Sigmoid colon (tissue), 4 donors: ENCODE measurements around the gene SPATA25.

ENCODE experiments used
- CTCF ChIP-seq, 4 experiments: fragments of 450-650 bp in 3 of 4; fragments of 200-600 bp in 1 of 4; IDR thresholded peaks; one replicate each; pipeline ENCODE4 v1.5.1; 2016 to 2019; ENCODE audit warnings: antibody characterized with exemption in 4 of 4, mild to moderate bottlenecking in 3 of 4, moderate library complexity in 2 of 4
- POLR2AphosphoS5 ChIP-seq, 4 donors: sonication (generic); formaldehyde crosslinking; IDR thresholded peaks; one replicate each; pipeline ENCODE4 v1.6.1; 2017; ENCODE audit warnings: antibody characterized with exemption in 4 of 4

DNA sequence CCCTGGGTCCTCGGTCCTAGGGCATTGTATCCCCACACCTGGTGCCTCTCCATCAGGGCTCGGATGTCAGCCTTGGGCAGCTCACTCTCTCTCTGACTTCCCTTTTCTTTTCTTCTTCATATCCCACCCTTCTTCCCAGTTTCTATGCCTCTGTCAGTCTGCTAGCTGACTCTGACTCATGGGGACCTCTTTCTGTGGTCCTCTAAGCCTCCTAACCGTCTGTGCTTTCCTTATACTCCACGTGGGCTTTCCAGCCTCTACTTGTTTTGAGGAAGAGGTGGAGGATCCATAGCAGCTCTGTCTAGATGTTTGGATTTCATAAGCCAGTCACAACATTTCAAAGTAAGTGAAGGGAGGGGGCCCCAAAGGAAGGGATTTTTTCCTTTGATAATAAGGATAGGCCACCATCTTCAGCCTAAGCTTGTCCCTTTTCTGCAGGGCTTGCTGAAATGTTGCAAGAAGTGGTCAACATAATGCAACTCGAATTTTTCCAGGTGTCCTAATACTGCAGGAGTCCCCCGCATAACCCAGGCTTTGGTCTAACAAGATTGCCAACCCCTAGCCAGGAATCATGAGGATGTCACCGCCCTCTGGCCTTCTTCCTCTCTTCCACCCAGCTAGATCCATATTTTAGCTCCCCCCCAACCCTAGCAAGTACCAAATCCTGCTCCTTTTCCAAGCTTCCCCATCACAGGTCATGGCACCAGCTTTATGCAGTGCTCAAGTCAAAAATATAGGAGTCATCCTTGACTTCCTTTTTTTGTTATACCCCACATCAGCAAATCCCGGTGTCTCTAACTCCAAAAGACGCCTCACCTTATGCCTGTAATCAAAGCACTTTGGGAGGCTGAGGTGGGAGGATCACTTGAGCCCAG lies 33.3 kb upstream of the SPATA25 start:
- TF ChIP-seq CTCF (IDR thresholded peaks at IDR 0.05) (no peak), POLR2AphosphoS5 (IDR thresholded peaks at IDR 0.05) (no peak)
